ENCODE data around the gene RASSF7. TPM values are rescaled to one million over a fixed set of nuclear protein-coding genes. Genes with fewer than 3 reads are reported as not detected.
A peak's percentile ranks its signal among the peaks of the same experiment; 100 is the strongest.

RASSF7 gene
- total RNA-seq, 2 experiments from 2014 or later = 18.8 to 21.9 TPM

- POLR2A ChIA-PET = no interaction called here
- no peak for DNase-seq
- intact Hi-C loops (cut with micrococcal nuclease) = no loop called here
- Mint-ChIP-seq H3K27ac (no peak overlapping the region), H3K27me3 (no peaks in the 10 kb centered on the region), H3K36me3 (no peaks in the 10 kb centered on the region), H3K9me3 (no peaks in the 10 kb centered on the region), H3K4me3 (no peak overlapping the region), H3K4me1 (ENCODE audit: low read depth) (peaks cover 3% of the 10 kb centered on the region)
- CTCF ChIA-PET = interaction anchor here (2.1 kb wide), 1 partner anchor 9 kb away, joined by 8 read pairs; no protein-coding TSS in a partner anchor
Measured at GRCh38 chr11:545171-545570, 15.6 kb upstream of the RASSF7 start.

GRCh38 chr11:548700-549603 is 11.8 kb upstream of the RASSF7 start:
- H3K27me3 Mint-ChIP-seq = no peaks in the 10 kb centered on the region
- no peak overlapping the region for H3K27ac Mint-ChIP-seq
- intact Hi-C loops (cut with micrococcal nuclease) = no loop called here
- no peaks in the 10 kb centered on the region for H3K36me3 Mint-ChIP-seq
- H3K4me3 Mint-ChIP-seq = no peak overlapping the region
- ChIA-PET POLR2A (no interaction called here), CTCF (interaction anchor here (1.1 kb wide), 1 partner anchor 178 kb away, joined by 4 read pairs; no protein-coding TSS in a partner anchor)
- DNase-seq = no peak
- peaks cover 3% of the 10 kb centered on the region for H3K4me1 Mint-ChIP-seq (ENCODE audit: low read depth)
- H3K9me3 Mint-ChIP-seq = no peaks in the 10 kb centered on the region

GRCh38 chr11:550021-550745 is 10.6 kb upstream of the RASSF7 start:
- POLR2A ChIA-PET = no interaction called here
- CTCF ChIA-PET = no interaction called here

GRCh38 chr11:550746-551085 is 10.1 kb upstream of the RASSF7 start:
- ChIA-PET POLR2A (no interaction called here), CTCF (no interaction called here)
- H3K36me3 Mint-ChIP-seq = no peaks in the 10 kb centered on the region
- H3K9me3 Mint-ChIP-seq = no peaks in the 10 kb centered on the region
- H3K4me3 Mint-ChIP-seq = no peak overlapping the region
- H3K4me1 Mint-ChIP-seq (ENCODE audit: low read depth) = peaks cover 3% of the 10 kb centered on the region
- DNase-seq = no peak
- no peaks in the 10 kb centered on the region for H3K27me3 Mint-ChIP-seq
- intact Hi-C loops (cut with micrococcal nuclease) = no loop called here
- no peak overlapping the region for H3K27ac Mint-ChIP-seq

More at GRCh38 chr11:550021-550745, 10.6 kb upstream of the RASSF7 start:
- intact Hi-C loops (cut with micrococcal nuclease) = no loop called here
- H3K9me3 Mint-ChIP-seq = no peaks in the 10 kb centered on the region
- no peaks in the 10 kb centered on the region for H3K27me3 Mint-ChIP-seq
- no peak overlapping the region for H3K27ac Mint-ChIP-seq
- no peaks in the 10 kb centered on the region for H3K36me3 Mint-ChIP-seq
- DNase-seq = no peak
- H3K4me3 Mint-ChIP-seq = no peak overlapping the region
- H3K4me1 Mint-ChIP-seq (ENCODE audit: low read depth) = peaks cover 3% of the 10 kb centered on the region

- Mint-ChIP-seq H3K9me3 (no peaks in the 10 kb centered on the region), H3K4me1 (ENCODE audit: low read depth) (peaks cover 3% of the 10 kb centered on the region), H3K36me3 (no peaks in the 10 kb centered on the region), H3K27ac (no peak overlapping the region), H3K4me3 (no peak overlapping the region), H3K27me3 (no peaks in the 10 kb centered on the region)
- CTCF ChIA-PET = no interaction called here
- DNase-seq = no peak
- POLR2A ChIA-PET = no interaction called here
- intact Hi-C loops (cut with micrococcal nuclease) = no loop called here
Measured at GRCh38 chr11:551131-551530, 9.6 kb upstream of the RASSF7 start.

GRCh38 chr11:551596-551995 is 9.2 kb upstream of the RASSF7 start:
- Mint-ChIP-seq H3K4me1 (ENCODE audit: low read depth) (peaks cover 4% of the 10 kb centered on the region), H3K4me3 (no peak overlapping the region), H3K27ac (no peak overlapping the region), H3K27me3 (peaks cover 2% of the 10 kb centered on the region), H3K9me3 (no peaks in the 10 kb centered on the region), H3K36me3 (no peaks in the 10 kb centered on the region)
- intact Hi-C loops (cut with micrococcal nuclease) = no loop called here
- POLR2A ChIA-PET = interaction anchor here (1.5 kb wide), 1 partner anchor 16 kb away, joined by 3 read pairs; the partner anchor contains the start of gene HRAS
- CTCF ChIA-PET = no interaction called here
- no peak for DNase-seq

GRCh38 chr11:553083-553987 is 7.4 kb upstream of the RASSF7 start:
- peaks cover 6% of the 10 kb centered on the region for H3K4me1 Mint-ChIP-seq (ENCODE audit: low read depth)
- intact Hi-C loops (cut with micrococcal nuclease) = no loop called here
- H3K9me3 Mint-ChIP-seq = no peaks in the 10 kb centered on the region
- no peak overlapping the region for H3K4me3 Mint-ChIP-seq
- ChIA-PET POLR2A (interaction anchor here (1.5 kb wide), 1 partner anchor 18 kb away, joined by 3 read pairs; the partner anchor contains the start of gene HRAS), CTCF (interaction anchor here (1.3 to 5.2 kb wide), 5 partner anchors 8 to 170 kb away, joined by 3 to 129 read pairs (median 8); no protein-coding TSS in a partner anchor)
- DNase-seq = no peak
- no peak overlapping the region for H3K27ac Mint-ChIP-seq
- no peaks in the 10 kb centered on the region for H3K36me3 Mint-ChIP-seq
- peaks cover 5% of the 10 kb centered on the region for H3K27me3 Mint-ChIP-seq

- ChIA-PET CTCF (interaction anchor here (0.9 to 5.2 kb wide), 13 partner anchors 8 to 194 kb away, joined by 3 to 129 read pairs (median 6); partner anchors contain the start of genes PHRF1, SCT and TALDO1), POLR2A (no interaction called here)
- Mint-ChIP-seq H3K27ac (no peak overlapping the region), H3K9me3 (no peaks in the 10 kb centered on the region), H3K4me1 (ENCODE audit: low read depth) (peaks cover 4% of the 10 kb centered on the region), H3K36me3 (no peaks in the 10 kb centered on the region), H3K27me3 (peaks cover 5% of the 10 kb centered on the region), H3K4me3 (no peak overlapping the region)
- intact Hi-C loops (cut with micrococcal nuclease) = no loop called here
- DNase-seq = no peak
Measured at GRCh38 chr11:553988-554340, 6.8 kb upstream of the RASSF7 start.

- CTCF ChIA-PET = interaction anchor here (0.7 to 5.2 kb wide), 23 partner anchors 9 to 196 kb away, joined by 3 to 129 read pairs (median 5); partner anchors contain the start of genes DEAF1, HRAS, PHRF1 and SCT
- peak; percentile 82 for DNase-seq
Measured at GRCh38 chr11:554428-555226, 6.1 kb upstream of the RASSF7 start.

GRCh38 chr11:555227-555779 is 5.5 kb upstream of the RASSF7 start:
- Mint-ChIP-seq H3K9me3 (no peaks in the 10 kb centered on the region), H3K36me3 (no peaks in the 10 kb centered on the region), H3K27ac (no peak overlapping the region), H3K4me3 (no peak overlapping the region), H3K4me1 (ENCODE audit: low read depth) (peaks cover 10% of the 10 kb centered on the region), H3K27me3 (peaks cover 5% of the 10 kb centered on the region)
- ChIA-PET POLR2A (no interaction called here), CTCF (interaction anchor here (0.6 to 5.2 kb wide), 14 partner anchors 8 to 195 kb away, joined by 3 to 129 read pairs (median 6); partner anchors contain the start of genes DEAF1, HRAS, PHRF1 and TALDO1)
- intact Hi-C loops (cut with micrococcal nuclease) = loop anchor here (1.0 kb wide), 1 partner anchor 168 kb away; no protein-coding TSS in a partner anchor
- no peak for DNase-seq

More at GRCh38 chr11:554428-555226, 6.1 kb upstream of the RASSF7 start:
- intact Hi-C loops (cut with micrococcal nuclease) = loop anchor here (1.0 kb wide), 1 partner anchor 169 kb away; no protein-coding TSS in a partner anchor
- Mint-ChIP-seq H3K27ac (no peak overlapping the region), H3K9me3 (no peaks in the 10 kb centered on the region), H3K4me1 (ENCODE audit: low read depth) (peaks cover 4% of the 10 kb centered on the region), H3K27me3 (peaks cover 5% of the 10 kb centered on the region), H3K36me3 (no peaks in the 10 kb centered on the region), H3K4me3 (peak overlapping the region; percentile 16)
- POLR2A ChIA-PET = no interaction called here

All from activated CD4-positive, alpha-beta memory T cell treated with anti-CD3 and anti-CD28 coated beads for 36 hours (primary cell).